Sigmoid colon (tissue), 7 donors: Measurements from ENCODE around the gene TRIM65. TPM values are rescaled to one million over a fixed set of nuclear protein-coding genes. Genes with fewer than 3 reads are reported as not detected.

Source experiments
- DNase-seq: peaks from one replicate; pipeline ENCODE4 v3.0.0-alpha.2; 2019
- H3K27ac ChIP-seq, 4 donors: fragments of 200-600 bp; sonication (generic); one replicate each; pipeline ENCODE4 v1.5.1; 2016 to 2019; ENCODE audit warnings: mild to moderate bottlenecking in 1 of 4
- H3K27me3 ChIP-seq, 3 donors: fragments of 200-600 bp; sonication (generic); one replicate each; pipeline ENCODE4 v1.5.1; 2019; ENCODE audit warnings: mild to moderate bottlenecking in 1 of 3
- H3K36me3 ChIP-seq, 4 donors: fragments of 200-600 bp; sonication (generic); one replicate each; pipeline ENCODE4 v1.5.1; 2016 to 2019
- H3K4me1 ChIP-seq, 4 donors: fragments of 200-600 bp; sonication (generic); one replicate each; pipeline ENCODE4 v1.5.1; 2017 to 2019
- H3K4me3 ChIP-seq, 4 donors: fragments of 200-600 bp; sonication (generic); one replicate each; pipeline ENCODE4 v1.5.1; 2017 to 2019; ENCODE audit warnings: mild to moderate bottlenecking in 2 of 4, moderate library complexity in 1 of 4
- H3K9me3 ChIP-seq, 4 donors: fragments of 200-600 bp in 3 of 4; sonication (generic) in 3 of 4; one replicate each; pipeline versions ENCODE4 v1.5.1 to v1.6.1; 2013 to 2019
- EP300 ChIP-seq, 4 donors: sonication (generic); formaldehyde crosslinking; IDR thresholded peaks; one replicate each; pipeline ENCODE4 v1.6.1; 2017; ENCODE audit warnings: antibody characterized with exemption in 4 of 4
- POLR2A ChIP-seq, 2 donors: fragments of 450-650 bp; IDR thresholded peaks; one replicate each; pipeline ENCODE4 v1.6.1; 2016; ENCODE audit warnings: antibody characterized with exemption in 2 of 2, mild to moderate bottlenecking in 2 of 2, moderate library complexity in 2 of 2
- POLR2AphosphoS5 ChIP-seq, 4 donors: sonication (generic); formaldehyde crosslinking; IDR thresholded peaks; one replicate each; pipeline ENCODE4 v1.6.1; 2017; ENCODE audit warnings: antibody characterized with exemption in 4 of 4
- WGBS, 2 donors: extraction: QIAGEN DNeasy Blood & Tissue Kit; methylation state at CpG; one replicate each; pipeline ENCODE4 v1.1.7; 2013; 5-methylcytosine and 5-hydroxymethylcytosine counted together
- intact Hi-C: fragments of 100-400 bp; cut with DNase I; formaldehyde crosslinking; loops from one replicate; pipeline ENCODE4 v1.15.1; 2023
- polyA plus RNA-seq, 3 donors: library from polyadenylated mRNA; stranded (reverse); fragments of 200-250 nt; gene quantifications; one replicate each; pipeline ENCODE4 v1.2.3, GENCODE V29; 2013
- total RNA-seq, 4 donors: library from RNA; depleted of rRNA; stranded (reverse); fragments of >200 nt; gene quantifications; one replicate each; pipeline ENCODE4 v1.1.0, GENCODE V29; 2016
- TF ChIP-seq, protein P1 (sequence below), 4 experiments: fragments of 450-650 bp in 3 of 4; fragments of 200-600 bp in 1 of 4; IDR thresholded peaks; one replicate each; pipeline ENCODE4 v1.5.1; 2016 to 2019; ENCODE audit warnings: antibody characterized with exemption in 4 of 4, mild to moderate bottlenecking in 3 of 4, moderate library complexity in 2 of 4
- donor health status: healthy with polysubstance abuse.
- donor health status: Bipolar disorder and iron deficiency.
- donor health status: healthy.

Gene TRIM65
- total and polyA plus RNA-seq, 7 donors = 7.2 to 27.5 (median 22.4) TPM

- TF ChIP-seq EP300 (IDR thresholded peaks at IDR 0.05) (no peak), POLR2AphosphoS5 (IDR thresholded peaks at IDR 0.05) (no peak), POLR2A (IDR thresholded peaks at IDR 0.05) (no peak)
- TF ChIP-seq, protein P1, sequence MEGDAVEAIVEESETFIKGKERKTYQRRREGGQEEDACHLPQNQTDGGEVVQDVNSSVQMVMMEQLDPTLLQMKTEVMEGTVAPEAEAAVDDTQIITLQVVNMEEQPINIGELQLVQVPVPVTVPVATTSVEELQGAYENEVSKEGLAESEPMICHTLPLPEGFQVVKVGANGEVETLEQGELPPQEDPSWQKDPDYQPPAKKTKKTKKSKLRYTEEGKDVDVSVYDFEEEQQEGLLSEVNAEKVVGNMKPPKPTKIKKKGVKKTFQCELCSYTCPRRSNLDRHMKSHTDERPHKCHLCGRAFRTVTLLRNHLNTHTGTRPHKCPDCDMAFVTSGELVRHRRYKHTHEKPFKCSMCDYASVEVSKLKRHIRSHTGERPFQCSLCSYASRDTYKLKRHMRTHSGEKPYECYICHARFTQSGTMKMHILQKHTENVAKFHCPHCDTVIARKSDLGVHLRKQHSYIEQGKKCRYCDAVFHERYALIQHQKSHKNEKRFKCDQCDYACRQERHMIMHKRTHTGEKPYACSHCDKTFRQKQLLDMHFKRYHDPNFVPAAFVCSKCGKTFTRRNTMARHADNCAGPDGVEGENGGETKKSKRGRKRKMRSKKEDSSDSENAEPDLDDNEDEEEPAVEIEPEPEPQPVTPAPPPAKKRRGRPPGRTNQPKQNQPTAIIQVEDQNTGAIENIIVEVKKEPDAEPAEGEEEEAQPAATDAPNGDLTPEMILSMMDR (IDR thresholded peaks at IDR 0.05) = no peak
- Histone ChIP-seq H3K9me3 (no peaks in the 10 kb centered on the region), H3K36me3 (peaks cover 0 to 32% (median 0%) of the 10 kb centered on the region in 4 donors)
Observed at GRCh38 chr17:75925103-75925502, 28.4 kb upstream of the TRIM65 start.

DNA sequence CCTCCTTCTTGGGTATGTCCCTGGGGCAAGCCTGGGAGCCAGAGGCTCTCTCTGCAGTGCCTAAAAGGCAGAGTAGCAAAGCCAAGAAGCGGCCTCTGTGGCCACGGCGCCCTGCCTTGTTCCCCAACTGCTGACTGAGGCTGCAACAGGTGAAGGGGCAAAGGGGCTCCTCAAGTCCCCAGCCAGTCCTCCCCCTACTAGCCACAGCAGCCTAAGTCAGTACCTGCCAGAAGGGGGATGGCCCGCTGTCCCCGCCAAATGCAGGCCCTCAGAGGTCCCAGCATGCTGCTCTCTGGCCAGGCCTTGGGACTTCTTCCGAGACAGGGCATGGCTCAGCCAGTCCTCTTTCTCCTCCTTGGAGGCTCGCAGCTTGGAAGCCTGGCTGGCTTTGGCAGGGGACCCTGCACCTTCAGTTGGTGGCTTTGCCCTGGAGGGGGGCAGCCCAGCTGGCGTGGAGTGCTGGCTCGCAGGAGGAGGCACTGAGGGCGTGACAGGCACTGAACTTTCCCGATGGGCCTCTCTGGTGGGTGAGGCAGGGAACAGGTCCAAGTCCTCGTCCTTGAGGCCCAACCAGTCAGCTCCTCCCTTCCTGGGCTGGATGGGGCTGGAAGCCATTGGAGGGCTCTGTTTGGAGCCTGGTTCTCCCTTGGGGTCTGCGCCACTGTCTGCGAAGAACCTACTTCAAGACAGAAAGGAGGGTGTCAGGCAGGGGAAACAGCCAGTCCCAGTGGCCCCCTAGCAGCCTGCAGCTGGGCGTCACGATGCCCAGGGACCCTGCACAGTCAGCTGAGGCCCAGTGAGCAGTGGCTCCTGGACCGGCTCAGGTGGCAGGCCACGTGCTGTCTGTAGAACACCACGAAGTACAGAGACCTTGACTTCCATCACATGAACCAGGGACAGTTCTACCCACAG is 26.5 kb upstream of the TRIM65 start:
- Histone ChIP-seq H3K9me3 (no peaks in the 10 kb centered on the region), H3K4me3 (no peak overlapping the region), H3K27ac (no peak overlapping the region), H3K36me3 (peaks cover 0 to 32% (median 0%) of the 10 kb centered on the region in 4 donors), H3K27me3 (no peaks in the 10 kb centered on the region), H3K4me1 (no peaks in the 10 kb centered on the region)
- no peak for TF ChIP-seq EP300 (IDR thresholded peaks at IDR 0.05)
- DNase-seq = no peak
- WGBS, 2 donors = 70 to 87% methylated on average over 19 of the region's 19 CpGs
- intact Hi-C loops = no loop called here

More at GRCh38 chr17:75925103-75925502, 28.4 kb upstream of the TRIM65 start:
- intact Hi-C loops = no loop called here
- no peak for DNase-seq
- Histone ChIP-seq H3K27ac (no peak overlapping the region), H3K4me1 (no peaks in the 10 kb centered on the region), H3K27me3 (no peaks in the 10 kb centered on the region), H3K4me3 (no peak overlapping the region)
- 95 to 96% methylated on average over 11 of the region's 11 CpGs for WGBS, 2 donors

- Histone ChIP-seq H3K4me1 (no peaks in the 10 kb centered on the region), H3K27me3 (no peaks in the 10 kb centered on the region), H3K9me3 (no peaks in the 10 kb centered on the region), H3K4me3 (no peak overlapping the region), H3K27ac (no peak overlapping the region), H3K36me3 (peaks cover 0 to 39% (median 0%) of the 10 kb centered on the region in 4 donors)
- WGBS, 2 donors = 94 to 95% methylated on average over 18 of the region's 18 CpGs
- no peak for DNase-seq
- TF ChIP-seq EP300 (IDR thresholded peaks at IDR 0.05) (no peak), POLR2A (IDR thresholded peaks at IDR 0.05) (no peak), POLR2AphosphoS5 (IDR thresholded peaks at IDR 0.05) (no peak)
- TF ChIP-seq, protein P1 (IDR thresholded peaks at IDR 0.05) = no peak
- intact Hi-C loops = no loop called here
Observed at GRCh38 chr17:75922173-75922961, 25.6 kb upstream of the TRIM65 start.

GRCh38 chr17:75921596-75921995 is 24.8 kb upstream of the TRIM65 start:
- no peak for DNase-seq
- H3K4me3 ChIP-seq = no peak overlapping the region
- TF ChIP-seq POLR2A (IDR thresholded peaks at IDR 0.05) (no peak), POLR2AphosphoS5 (IDR thresholded peaks at IDR 0.05) (no peak), EP300 (IDR thresholded peaks at IDR 0.05) (no peak)
- TF ChIP-seq, protein P1 (IDR thresholded peaks at IDR 0.05) = no peak
- H3K27me3 ChIP-seq = no peaks in the 10 kb centered on the region
- H3K36me3 ChIP-seq = peaks cover 0 to 37% (median 0%) of the 10 kb centered on the region in 4 donors
- WGBS, 2 donors = 96 to 98% methylated on average over 15 of the region's 15 CpGs
- H3K9me3 ChIP-seq = no peaks in the 10 kb centered on the region
- H3K4me1 ChIP-seq = no peaks in the 10 kb centered on the region
- no peak overlapping the region for H3K27ac ChIP-seq
- intact Hi-C loops = no loop called here

GRCh38 chr17:75920045-75920560 is 23.4 kb upstream of the TRIM65 start:
- Histone ChIP-seq H3K9me3 (no peaks in the 10 kb centered on the region), H3K4me1 (no peaks in the 10 kb centered on the region), H3K4me3 (no peak overlapping the region), H3K36me3 (peaks cover 0 to 24% (median 0%) of the 10 kb centered on the region in 4 donors), H3K27me3 (no peaks in the 10 kb centered on the region), H3K27ac (no peak overlapping the region)
- TF ChIP-seq, protein P1 (IDR thresholded peaks at IDR 0.05) = no peak
- intact Hi-C loops = no loop called here
- DNase-seq = no peak
- 92% methylated on average over 11 of the region's 11 CpGs for WGBS, 2 donors
